GM12801 (cell line): ENCODE measurements around the gene KIF16B.

ENCODE experiments used
- CTCF ChIP-seq: IDR thresholded peaks from one replicate; pipeline ENCODE4 v1.5.1; 2011; ENCODE audit warnings: control low read depth; ENCODE audit not compliant: insufficient read length; ENCODE audit errors: extremely low read depth

Gene KIF16B

GRCh38 chr20:16418616-16419015 lies 154.6 kb downstream of the KIF16B start:
- no peak for TF ChIP-seq CTCF

GRCh38 chr20:16417001-16417400 lies 156.2 kb downstream of the KIF16B start:
- no peak for TF ChIP-seq CTCF

- TF ChIP-seq CTCF = no peak
These were observed 157.9 kb downstream of the KIF16B start for GRCh38 chr20:16415071-16416053.

- no peak for TF ChIP-seq CTCF
These were observed 160.3 kb downstream of the KIF16B start for GRCh38 chr20:16412906-16413305.

GRCh38 chr20:16411361-16411760 lies 161.9 kb downstream of the KIF16B start:
- TF ChIP-seq CTCF = no peak

GRCh38 chr20:16410626-16411025 lies 162.6 kb downstream of the KIF16B start:
- TF ChIP-seq CTCF = no peak

- no peak for TF ChIP-seq CTCF
These were observed 164.3 kb downstream of the KIF16B start for GRCh38 chr20:16408981-16409380.
